Left ventricle myocardium superior (tissue), 1 donor: Measurements from ENCODE around the gene TAF13. TPM values are rescaled to one million over a fixed set of nuclear protein-coding genes. Genes with fewer than 3 reads are reported as not detected.

ENCODE experiments used
- total RNA-seq: library from RNA; stranded (reverse); fragmentation: NEBNext Ultra II Directional; extraction: Animal tissue kit (Norgen Biotek cat#: 25700); gene quantifications from one replicate; pipeline ENCODE4 v1.2.1, GENCODE V29; 2021
- donor health status: DM: no; HTN: yes; CAD: no; lungs with severe emphysema.

Gene TAF13
- total RNA-seq, 1 donor from 2014 or later: 62.4 TPM

Other genes starting within 250 kb of the TAF13 start
- not detected for gene AKNAD1, start 218.9 kb downstream of the TAF13 start, total RNA-seq
- 4.9 TPM for gene GPSM2, start 199.0 kb downstream of the TAF13 start, total RNA-seq
- gene CLCC1, start 112.5 kb downstream of the TAF13 start, total RNA-seq: 29.1 TPM
- gene WDR47, start 33.9 kb downstream of the TAF13 start, total RNA-seq: 16.6 TPM
- 31.5 TPM for gene TMEM167B, start 14.8 kb upstream of the TAF13 start, total RNA-seq
- gene ELAPOR1, start 38.1 kb upstream of the TAF13 start, total RNA-seq: 0.30 TPM
- 99.8 TPM for gene SARS1, start 137.9 kb upstream of the TAF13 start, total RNA-seq
- 9.8 TPM for gene CELSR2, start 173.5 kb upstream of the TAF13 start, total RNA-seq
- 0.74 TPM for gene PSRC1, start 207.1 kb upstream of the TAF13 start, total RNA-seq
- 0.35 TPM for gene MYBPHL, start 231.0 kb upstream of the TAF13 start, total RNA-seq